Osteocyte (in vitro differentiated cells): ENCODE results near the gene AP2A2. TPM values are rescaled to one million over a fixed set of nuclear protein-coding genes. Genes with fewer than 3 reads are reported as not detected.

Experiments
- DNase-seq: peaks from one replicate; pipeline ENCODE4 v3.0.0; 2021; ENCODE audit warnings: mixed read lengths; ENCODE audit not compliant: unreplicated experiment; ENCODE audit errors: extremely low spot score
- H3K27ac Mint-ChIP-seq: one replicate; pipeline ENCODE4 v1.8.0; 2021; ENCODE audit warnings: mild to moderate bottlenecking, mixed read lengths; ENCODE audit not compliant: unreplicated experiment
- H3K27me3 Mint-ChIP-seq: one replicate; pipeline ENCODE4 v1.8.0; 2021; ENCODE audit warnings: mixed read lengths; ENCODE audit not compliant: unreplicated experiment
- H3K36me3 Mint-ChIP-seq: one replicate; pipeline ENCODE4 v1.8.0; 2021; ENCODE audit warnings: mixed read lengths; ENCODE audit not compliant: unreplicated experiment
- H3K4me1 Mint-ChIP-seq: one replicate; pipeline ENCODE4 v1.8.0; 2021; ENCODE audit warnings: mixed read lengths; ENCODE audit not compliant: unreplicated experiment
- H3K4me3 Mint-ChIP-seq: one replicate; pipeline ENCODE4 v1.8.0; 2021; ENCODE audit warnings: mild to moderate bottlenecking, moderate library complexity, mixed read lengths; ENCODE audit not compliant: unreplicated experiment
- H3K9me3 Mint-ChIP-seq: one replicate; pipeline ENCODE4 v1.8.0; 2021; ENCODE audit warnings: mixed read lengths; ENCODE audit not compliant: unreplicated experiment
- total RNA-seq: library from RNA; stranded (reverse); gene quantifications from 2 replicates; pipeline ENCODE4 v1.2.1, GENCODE V29; 2021
- TF ChIP-seq, protein P1 (sequence below): fragments of 200-600 bp; sonication (generic); IDR thresholded peaks from 2 replicates; pipeline ENCODE4 v1.5.0; 2021; ENCODE audit warnings: antibody characterized with exemption, mild to moderate bottlenecking, moderate library complexity

The AP2A2 gene
- total RNA-seq, 1 donor from 2014 or later: 102 TPM

DNA sequence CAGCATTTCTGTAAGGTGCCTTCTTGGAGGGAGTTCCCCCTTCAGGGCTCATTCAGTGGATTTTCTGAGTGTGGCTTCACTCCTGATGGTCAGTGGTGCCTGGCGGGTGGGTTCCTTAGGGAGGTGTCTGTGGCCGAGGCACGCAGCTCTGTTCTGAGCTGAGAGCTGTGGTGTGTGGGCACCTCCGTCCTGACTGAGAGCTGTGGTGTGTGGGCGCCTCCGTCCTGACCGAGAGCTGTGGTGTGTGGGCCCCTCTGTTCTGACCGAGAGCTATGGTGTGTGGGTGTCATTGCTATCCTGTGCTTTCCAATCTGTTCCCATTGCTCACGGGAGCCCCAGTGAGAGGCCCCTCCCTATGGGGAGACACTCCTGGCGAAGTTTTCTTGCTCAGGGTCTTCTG lies 71.0 kb downstream of the AP2A2 start:
- no peak overlapping the region for H3K27ac Mint-ChIP-seq
- peaks cover 21% of the 10 kb centered on the region for H3K36me3 Mint-ChIP-seq

GRCh38 chr11:997907-998306 lies 72.2 kb downstream of the AP2A2 start:
- no peaks in the 10 kb centered on the region for H3K9me3 Mint-ChIP-seq
- no peaks in the 10 kb centered on the region for H3K27me3 Mint-ChIP-seq
- peaks cover 2% of the 10 kb centered on the region for H3K4me1 Mint-ChIP-seq
- H3K36me3 Mint-ChIP-seq: peaks cover 23% of the 10 kb centered on the region
- H3K4me3 Mint-ChIP-seq: no peak overlapping the region
- no peak overlapping the region for H3K27ac Mint-ChIP-seq
- DNase-seq: no peak
- TF ChIP-seq, protein P1, sequence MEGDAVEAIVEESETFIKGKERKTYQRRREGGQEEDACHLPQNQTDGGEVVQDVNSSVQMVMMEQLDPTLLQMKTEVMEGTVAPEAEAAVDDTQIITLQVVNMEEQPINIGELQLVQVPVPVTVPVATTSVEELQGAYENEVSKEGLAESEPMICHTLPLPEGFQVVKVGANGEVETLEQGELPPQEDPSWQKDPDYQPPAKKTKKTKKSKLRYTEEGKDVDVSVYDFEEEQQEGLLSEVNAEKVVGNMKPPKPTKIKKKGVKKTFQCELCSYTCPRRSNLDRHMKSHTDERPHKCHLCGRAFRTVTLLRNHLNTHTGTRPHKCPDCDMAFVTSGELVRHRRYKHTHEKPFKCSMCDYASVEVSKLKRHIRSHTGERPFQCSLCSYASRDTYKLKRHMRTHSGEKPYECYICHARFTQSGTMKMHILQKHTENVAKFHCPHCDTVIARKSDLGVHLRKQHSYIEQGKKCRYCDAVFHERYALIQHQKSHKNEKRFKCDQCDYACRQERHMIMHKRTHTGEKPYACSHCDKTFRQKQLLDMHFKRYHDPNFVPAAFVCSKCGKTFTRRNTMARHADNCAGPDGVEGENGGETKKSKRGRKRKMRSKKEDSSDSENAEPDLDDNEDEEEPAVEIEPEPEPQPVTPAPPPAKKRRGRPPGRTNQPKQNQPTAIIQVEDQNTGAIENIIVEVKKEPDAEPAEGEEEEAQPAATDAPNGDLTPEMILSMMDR: no peak

More for the DNA sequence above, 71.0 kb downstream of the AP2A2 start:
- H3K27me3 Mint-ChIP-seq: no peaks in the 10 kb centered on the region
- no peaks in the 10 kb centered on the region for H3K9me3 Mint-ChIP-seq
- TF ChIP-seq, protein P1: no peak
- no peak for DNase-seq
- peaks cover 2% of the 10 kb centered on the region for H3K4me1 Mint-ChIP-seq
- H3K4me3 Mint-ChIP-seq: no peak overlapping the region

DNA sequence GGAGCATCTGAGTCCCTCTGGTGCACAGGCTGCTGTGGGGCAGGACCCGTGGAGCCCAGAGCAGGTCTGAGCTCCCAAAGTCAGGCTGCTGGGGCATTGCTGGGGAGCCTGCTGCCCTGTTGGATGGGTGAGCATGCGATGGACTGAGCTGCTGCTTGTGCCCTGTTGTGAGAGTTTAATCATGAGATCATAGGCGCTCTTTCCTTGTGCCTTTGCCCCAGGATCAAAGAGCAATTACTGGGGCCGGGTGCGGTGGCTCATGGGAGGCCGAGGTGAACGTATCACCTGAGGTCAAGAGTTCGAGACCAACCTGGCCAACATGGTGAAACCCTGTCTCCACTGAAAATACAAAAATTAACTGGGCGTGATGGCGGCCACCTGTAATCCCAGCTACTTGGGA lies 73.3 kb downstream of the AP2A2 start:
- H3K9me3 Mint-ChIP-seq: no peaks in the 10 kb centered on the region

GRCh38 chr11:1000357-1001278 lies 74.9 kb downstream of the AP2A2 start:
- Mint-ChIP-seq H3K27ac (peak overlapping the region; percentile 28), H3K36me3 (peaks cover 38% of the 10 kb centered on the region), H3K9me3 (no peaks in the 10 kb centered on the region), H3K4me3 (no peak overlapping the region), H3K4me1 (peaks cover 2% of the 10 kb centered on the region), H3K27me3 (no peaks in the 10 kb centered on the region)
- TF ChIP-seq, protein P1: no peak
- DNase-seq: no peak

More for the DNA sequence above, 73.3 kb downstream of the AP2A2 start:
- no peak overlapping the region for H3K4me3 Mint-ChIP-seq
- TF ChIP-seq, protein P1: no peak
- no peaks in the 10 kb centered on the region for H3K27me3 Mint-ChIP-seq
- no peak overlapping the region for H3K27ac Mint-ChIP-seq
- peaks cover 28% of the 10 kb centered on the region for H3K36me3 Mint-ChIP-seq
- DNase-seq: no peak
- peaks cover 2% of the 10 kb centered on the region for H3K4me1 Mint-ChIP-seq

DNA sequence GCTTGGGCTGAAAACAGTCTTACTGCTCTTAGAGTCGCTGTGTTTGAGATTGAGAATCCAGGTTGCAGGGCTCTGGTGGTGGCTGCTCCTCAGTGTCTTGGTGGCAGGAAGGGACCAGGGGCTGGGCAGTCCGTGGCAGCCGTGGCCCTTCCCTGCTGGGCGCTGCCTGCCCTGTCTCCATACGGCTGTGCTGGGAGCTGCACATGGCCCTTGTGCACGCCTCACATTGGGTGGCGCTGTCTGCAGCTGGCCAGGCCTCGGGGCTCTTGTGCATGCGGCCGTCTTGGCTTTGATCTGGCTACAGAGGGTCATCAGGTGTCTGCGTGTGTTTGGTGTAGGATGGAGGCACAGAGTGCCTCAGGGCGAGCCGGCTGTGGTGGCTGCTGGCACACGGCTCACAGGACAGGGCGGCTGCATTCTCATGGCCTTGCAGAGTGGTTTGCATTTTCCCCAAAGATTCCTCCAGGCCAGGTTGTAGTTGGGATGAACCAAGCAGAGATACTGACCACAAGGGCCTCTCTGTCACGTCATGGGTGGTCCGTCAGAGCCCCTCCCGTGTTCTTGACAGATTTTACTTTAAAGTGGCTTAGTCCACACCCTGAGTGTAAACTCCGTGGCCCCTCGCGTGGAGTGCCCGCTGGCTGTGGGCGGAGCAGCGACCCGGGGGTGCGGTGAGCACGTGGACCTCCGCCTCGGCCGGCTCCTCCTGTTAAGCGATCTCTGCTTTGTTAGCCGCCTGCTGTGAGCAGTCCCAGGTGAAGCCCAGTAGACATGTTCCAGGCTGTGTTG lies 76.1 kb downstream of the AP2A2 start:
- no peak overlapping the region for H3K4me3 Mint-ChIP-seq
- no peak overlapping the region for H3K27ac Mint-ChIP-seq
- no peaks in the 10 kb centered on the region for H3K27me3 Mint-ChIP-seq
- no peak for DNase-seq
- TF ChIP-seq, protein P1: no peak
- no peaks in the 10 kb centered on the region for H3K9me3 Mint-ChIP-seq
- H3K4me1 Mint-ChIP-seq: no peaks in the 10 kb centered on the region
- H3K36me3 Mint-ChIP-seq: peaks cover 39% of the 10 kb centered on the region
